SKM-1 treated with dmso at 0.1 percent for 144 hours (cell line): ENCODE measurements around the gene FAM174B.

Experiments used
- DNase-seq: peaks from one replicate; lab custom pipeline; 2025; ENCODE audit not compliant: unreplicated experiment; lab: John Stamatoyannopoulos, UW

FAM174B gene

DNA sequence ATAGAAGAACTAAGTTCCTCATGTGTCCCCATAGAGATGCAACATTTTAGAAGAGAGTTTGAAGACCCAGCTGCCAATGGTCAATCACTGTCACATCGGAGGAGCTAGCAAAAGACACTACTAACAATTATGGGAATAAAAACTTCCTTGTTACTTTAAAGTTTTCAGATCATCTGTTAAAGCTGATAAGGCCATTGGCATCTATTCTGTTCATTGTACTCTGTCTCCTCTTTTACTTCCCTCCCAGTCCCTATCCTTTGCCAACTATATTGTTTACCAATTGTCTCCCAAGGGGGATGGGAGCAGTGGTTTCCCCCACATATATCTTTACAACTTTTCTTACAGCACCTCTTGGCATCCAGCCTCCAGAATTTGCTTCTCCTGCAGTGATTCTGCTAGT lies 81.0 kb downstream of the FAM174B start:
- DNase-seq = no peak

DNA sequence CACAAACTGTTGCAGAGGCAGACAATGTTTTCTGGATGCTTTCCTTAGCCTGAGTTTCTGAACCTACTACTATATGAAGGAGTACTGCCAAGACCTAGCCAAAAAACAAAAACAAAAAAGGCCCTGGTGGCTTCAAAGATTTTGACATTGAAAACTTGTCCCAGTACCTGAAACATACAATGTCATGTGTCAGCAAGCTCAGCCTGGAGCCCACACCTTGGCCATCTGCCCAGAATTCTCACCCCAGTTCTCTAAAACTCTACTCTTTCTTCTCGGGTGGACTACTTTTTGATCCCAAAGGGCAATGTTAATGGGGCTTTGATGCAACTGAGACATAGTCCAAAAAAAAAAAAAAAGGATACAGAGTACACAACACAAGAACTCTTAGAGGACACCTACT lies 81.4 kb downstream of the FAM174B start:
- no peak for DNase-seq

- no peak for DNase-seq
Observed at GRCh38 chr15:92571824-92572223, 83.8 kb downstream of the FAM174B start.

DNA sequence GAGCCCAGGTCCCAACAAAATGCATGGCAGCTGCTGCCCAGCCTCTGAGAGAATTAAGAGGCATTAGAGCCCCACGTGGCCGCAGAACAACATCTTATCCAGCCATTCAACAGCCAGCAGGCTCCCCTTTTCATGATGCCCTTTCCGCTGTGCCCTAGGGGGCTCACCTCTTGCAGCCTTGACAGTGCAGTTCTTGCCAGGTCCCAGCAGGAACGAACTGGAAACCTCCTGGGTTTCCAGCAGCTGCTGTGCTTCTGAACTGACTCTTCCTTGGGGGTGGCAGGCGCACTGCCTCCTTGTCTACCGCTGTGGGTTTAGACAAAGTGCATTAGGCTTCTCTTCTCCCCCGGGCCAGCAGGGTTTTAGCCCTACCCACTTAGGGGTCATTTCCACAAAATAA lies 85.2 kb downstream of the FAM174B start:
- DNase-seq = no peak

GRCh38 chr15:92569778-92570177 lies 85.8 kb downstream of the FAM174B start:
- no peak for DNase-seq
